Measurements from ENCODE around the gene ZNF71.

DNA sequence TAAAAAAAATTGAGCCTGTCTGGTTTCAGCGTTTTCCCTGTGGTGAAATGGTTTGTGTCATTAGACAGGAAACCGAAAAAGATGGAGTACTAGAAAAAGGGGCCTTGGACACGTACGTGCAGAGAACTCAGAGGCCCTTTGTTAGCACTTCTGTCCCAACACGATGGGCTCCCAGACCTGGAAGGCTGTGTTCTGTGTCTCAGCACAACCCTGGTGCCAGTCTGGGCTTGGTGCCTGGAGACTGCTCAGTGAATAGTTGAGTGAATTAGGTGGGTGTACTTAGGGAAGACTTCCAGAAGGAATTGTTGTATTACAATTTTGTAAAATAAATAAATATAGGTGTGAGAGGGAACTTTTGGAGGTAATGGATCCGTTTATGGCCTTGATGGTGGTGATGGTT, 8.7 kb downstream of the ZNF71 start:
- TF ChIP-seq, protein P1, sequence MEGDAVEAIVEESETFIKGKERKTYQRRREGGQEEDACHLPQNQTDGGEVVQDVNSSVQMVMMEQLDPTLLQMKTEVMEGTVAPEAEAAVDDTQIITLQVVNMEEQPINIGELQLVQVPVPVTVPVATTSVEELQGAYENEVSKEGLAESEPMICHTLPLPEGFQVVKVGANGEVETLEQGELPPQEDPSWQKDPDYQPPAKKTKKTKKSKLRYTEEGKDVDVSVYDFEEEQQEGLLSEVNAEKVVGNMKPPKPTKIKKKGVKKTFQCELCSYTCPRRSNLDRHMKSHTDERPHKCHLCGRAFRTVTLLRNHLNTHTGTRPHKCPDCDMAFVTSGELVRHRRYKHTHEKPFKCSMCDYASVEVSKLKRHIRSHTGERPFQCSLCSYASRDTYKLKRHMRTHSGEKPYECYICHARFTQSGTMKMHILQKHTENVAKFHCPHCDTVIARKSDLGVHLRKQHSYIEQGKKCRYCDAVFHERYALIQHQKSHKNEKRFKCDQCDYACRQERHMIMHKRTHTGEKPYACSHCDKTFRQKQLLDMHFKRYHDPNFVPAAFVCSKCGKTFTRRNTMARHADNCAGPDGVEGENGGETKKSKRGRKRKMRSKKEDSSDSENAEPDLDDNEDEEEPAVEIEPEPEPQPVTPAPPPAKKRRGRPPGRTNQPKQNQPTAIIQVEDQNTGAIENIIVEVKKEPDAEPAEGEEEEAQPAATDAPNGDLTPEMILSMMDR (conservative IDR thresholded peaks at IDR 0.05 in 1 of 2, IDR thresholded peaks at IDR 0.05 in 1 of 2; ENCODE audit: low read depth in 1 of 2, low read length in 2 of 2): no peak
- TF ChIP-seq EZH2 (IDR thresholded peaks at IDR 0.05; ENCODE audit: low read length, missing control alignments): no peak

Data from fibroblast of lung (primary cell).